SK-N-SH (cell line): ENCODE results near the gene SLC9C1. TPM values are rescaled to one million over a fixed set of nuclear protein-coding genes. Genes with fewer than 3 reads are reported as not detected.
A peak's percentile ranks its signal among the peaks of the same experiment; 100 is the strongest.
"Not testable (repeated sequence)": the region's sequence is repeated elsewhere in the genome, so short reads cannot be mapped to it uniquely, and the experiment has no call there.

Experiments used
- CTCF ChIA-PET: fragments of 300-600, 350-600 bp; formaldehyde crosslinking; extraction: SDS; loops from one replicate; lab custom pipeline; 2021; lab: Yijun Ruan, JAX
- POLR2A ChIA-PET: fragments of 350-600 bp; sonication (Branson Sonifier 250); formaldehyde crosslinking; extraction: SDS; loops from one replicate; lab custom pipeline; 2020; ENCODE audit warnings: antibody characterized with exemption, inconsistent platforms; lab: Yijun Ruan, JAX
- DNase-seq: peaks from one replicate; pipeline ENCODE4 v3.0.0; 2012
- H2AFZ ChIP-seq: fragments of 200-600 bp; sonication (generic); 2 replicates; pipeline ENCODE4 v1.8.1; 2016; ENCODE audit warnings: antibody characterized with exemption, mild to moderate bottlenecking, low read depth
- H3F3A ChIP-seq: fragments of 200-600 bp; sonication (generic); replicated peaks from 2 replicates; pipeline ENCODE3; 2016; ENCODE audit warnings: antibody characterized with exemption, mild to moderate bottlenecking; ENCODE audit not compliant: insufficient read depth
- H3K27ac ChIP-seq, 2 experiments: fragments of 200-500 bp in 1 of 2; fragments of 200-600 bp in 1 of 2; sonication (Bioruptor generic) in 1 of 2; sonication (generic), shearing (Covaris generic) in 1 of 2; 2 replicates each; pipeline versions ENCODE4 v1.5.1 to v1.6.1; 2014 to 2016; ENCODE audit warnings: low read depth in 2 of 2, inconsistent platforms in 1 of 2, low read length in 1 of 2, mild to moderate bottlenecking in 1 of 2, mixed read lengths in 1 of 2
- H3K27me3 ChIP-seq: fragments of 200-600 bp; sonication (generic), shearing (Covaris generic); 2 replicates; pipeline ENCODE4 v1.6.1; 2016; ENCODE audit warnings: mixed run types; ENCODE audit not compliant: insufficient read depth
- H3K36me3 ChIP-seq, 2 experiments: fragments of 200-500 bp in 1 of 2; fragments of 200-600 bp in 1 of 2; sonication (Bioruptor generic) in 1 of 2; sonication (generic) in 1 of 2; replicated peaks in 1 of 2; 2 replicates each; pipeline versions ENCODE3 to v1.5.1; 2014 to 2016; ENCODE audit warnings: low read length in 1 of 2, mild to moderate bottlenecking in 1 of 2; ENCODE audit not compliant: insufficient read depth in 2 of 2, control insufficient read depth in 1 of 2
- H3K4me1 ChIP-seq, 2 experiments: fragments of 200-500 bp in 1 of 2; fragments of 200-600 bp in 1 of 2; sonication (Bioruptor generic) in 1 of 2; sonication (generic), shearing (Covaris generic) in 1 of 2; 2 replicates each; pipeline versions ENCODE4 v1.5.1 to v1.6.1; 2014 to 2016; ENCODE audit warnings: low read depth in 1 of 2, low read length in 1 of 2, mixed run types in 1 of 2; ENCODE audit not compliant: insufficient read depth in 2 of 2, control insufficient read depth in 1 of 2
- H3K4me2 ChIP-seq: fragments of 200-600 bp; sonication (generic), shearing (Covaris generic); 2 replicates; pipeline ENCODE4 v1.6.1; 2017; ENCODE audit warnings: mixed run types
- H3K4me3 ChIP-seq, 2 experiments: fragments of 200-500 bp in 1 of 2; fragments of 200-600 bp in 1 of 2; sonication (Bioruptor generic) in 1 of 2; sonication (generic), shearing (Covaris generic) in 1 of 2; 2 replicates each; pipeline versions ENCODE4 v1.5.1 to v1.8.1; 2014 to 2016; ENCODE audit warnings: low read depth in 2 of 2, inconsistent platforms in 1 of 2, low read length in 1 of 2, mild to moderate bottlenecking in 1 of 2, mixed read lengths in 1 of 2, moderate library complexity in 1 of 2
- H3K79me2 ChIP-seq: fragments of 200-600 bp; sonication (generic); 2 replicates; pipeline ENCODE4 v1.8.1; 2017; ENCODE audit warnings: mild to moderate bottlenecking; ENCODE audit not compliant: insufficient read depth
- H3K9ac ChIP-seq: fragments of 200-600 bp; sonication (generic); 2 replicates; pipeline ENCODE4 v1.6.1; 2017; ENCODE audit warnings: mixed run types
- H3K9me2 ChIP-seq: fragments of 200-600 bp; sonication (generic); 2 replicates; pipeline ENCODE4 v1.6.1; 2017; ENCODE audit warnings: mixed run types
- H3K9me3 ChIP-seq: fragments of 200-600 bp; sonication (generic); 2 replicates; pipeline ENCODE4 v1.6.1; 2017; ENCODE audit warnings: mixed run types, mild to moderate bottlenecking, moderate library complexity
- H4K20me1 ChIP-seq: fragments of 200-600 bp; sonication (generic); 2 replicates; pipeline ENCODE4 v1.6.1; 2017; ENCODE audit warnings: mild to moderate bottlenecking, mixed run types; ENCODE audit not compliant: insufficient read depth
- CHD2 ChIP-seq: fragments of 150-350 bp; IDR thresholded peaks from 2 replicates; pipeline ENCODE4 v1.6.1; 2018; ENCODE audit warnings: low read length; ENCODE audit not compliant: partially characterized antibody
- EZH2phosphoT487 ChIP-seq: fragments of 200-600 bp; sonication (generic); IDR thresholded peaks from 2 replicates; pipeline ENCODE4 v1.6.1; 2017; ENCODE audit warnings: low read depth, mixed run types, mild to moderate bottlenecking, antibody characterized with exemption, moderate library complexity, borderline replicate concordance
- FOXJ3 ChIP-seq: sonication (generic); formaldehyde crosslinking; IDR thresholded peaks from 2 replicates; pipeline ENCODE4 v1.5.1; 2020; ENCODE audit warnings: mild to moderate bottlenecking, missing genetic modification reagents
- FOXM1 ChIP-seq: IDR thresholded peaks from 2 replicates; pipeline ENCODE4 v1.4.0; 2012; ENCODE audit warnings: low read depth, mild to moderate bottlenecking
- JUND ChIP-seq: IDR thresholded peaks from 2 replicates; pipeline ENCODE4 v1.4.0; 2012
- MXI1 ChIP-seq: IDR thresholded peaks from 2 replicates; pipeline ENCODE4 v1.6.1; 2012; ENCODE audit warnings: mild to moderate bottlenecking, low read depth, low read length, improper control_type of control experiment
- NFIC ChIP-seq: IDR thresholded peaks from 2 replicates; pipeline ENCODE4 v1.4.0; 2012; ENCODE audit warnings: borderline replicate concordance
- RCOR1 ChIP-seq: fragments of 150-350 bp; IDR thresholded peaks from 2 replicates; pipeline ENCODE4 v1.6.1; 2017; ENCODE audit warnings: antibody characterized with exemption, low read length
- RFX5 ChIP-seq: IDR thresholded peaks from 2 replicates; pipeline ENCODE4 v1.6.1; 2012; ENCODE audit warnings: mild to moderate bottlenecking, improper control_type of control experiment, low read length
- SIN3A ChIP-seq: IDR thresholded peaks from 2 replicates; pipeline ENCODE4 v1.6.1; 2012; ENCODE audit warnings: low read depth, mild to moderate bottlenecking, low read length, moderate library complexity, borderline replicate concordance
- SMC3 ChIP-seq: IDR thresholded peaks from 2 replicates; pipeline ENCODE4 v1.6.1; 2012; ENCODE audit warnings: low read depth, low read length, improper control_type of control experiment
- TAF1 ChIP-seq: IDR thresholded peaks from 2 replicates; pipeline ENCODE4 v1.6.1; 2012; ENCODE audit warnings: low read depth, mild to moderate bottlenecking, low read length, moderate library complexity, borderline replicate concordance
- TEAD4 ChIP-seq: IDR thresholded peaks from 2 replicates; pipeline ENCODE4 v1.4.0; 2012; ENCODE audit warnings: mild to moderate bottlenecking, borderline replicate concordance; ENCODE audit not compliant: insufficient read depth
- YY1 ChIP-seq: IDR thresholded peaks from 2 replicates; pipeline ENCODE4 v1.4.0; 2012; ENCODE audit warnings: low read depth, mild to moderate bottlenecking
- WGBS: methylation state at CpG from one replicate; pipeline ENCODE4 v1.1.6; 2017; ENCODE audit warnings: low lambda C conversion rate; 5-methylcytosine and 5-hydroxymethylcytosine counted together
- polyA plus RNA-seq, 3 experiments: library from polyadenylated mRNA; depleted of rRNA; stranded (reverse); fragments of >200 nt; gene quantifications; 2 replicates each; pipeline ENCODE4 v1.2.3, GENCODE V29; 2012
- TF ChIP-seq, protein P1 (sequence below): fragments of 150-350 bp; IDR thresholded peaks from 2 replicates; pipeline ENCODE4 v1.6.1; 2016; ENCODE audit warnings: mild to moderate bottlenecking, low read depth, low read length
- TF ChIP-seq, protein P2 (sequence below): IDR thresholded peaks from 2 replicates; pipeline ENCODE4 v1.4.0; 2012; ENCODE audit warnings: low read depth
- TF ChIP-seq, protein P3 (sequence below): IDR thresholded peaks from 2 replicates; pipeline ENCODE4; 2012

The SLC9C1 gene
- polyA plus RNA-seq, 1 of the 3 experiments (the other 2 are of a cell fraction): not detected

DNA sequence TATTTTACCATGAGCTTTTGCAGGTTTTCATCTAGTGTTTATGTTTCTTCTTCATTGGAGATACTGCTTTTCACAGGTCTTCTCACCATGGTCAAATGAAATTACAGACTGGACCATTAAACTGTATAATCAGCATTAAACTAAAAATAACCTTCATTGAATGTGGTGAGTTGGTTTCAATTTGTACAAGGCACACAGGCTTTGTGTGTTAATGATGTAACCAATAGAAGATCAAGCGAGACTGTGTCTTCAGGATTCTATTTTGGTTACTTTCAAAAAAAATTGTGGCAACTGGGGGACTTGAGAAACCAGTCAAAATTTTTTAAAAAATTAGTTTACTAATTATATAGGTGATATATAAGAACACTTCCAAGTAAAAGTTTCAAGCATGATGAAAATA is 106.7 kb downstream of the SLC9C1 start:
- no peak for TF ChIP-seq EZH2phosphoT487
- no peak for TF ChIP-seq SMC3
- TF ChIP-seq, protein P1, sequence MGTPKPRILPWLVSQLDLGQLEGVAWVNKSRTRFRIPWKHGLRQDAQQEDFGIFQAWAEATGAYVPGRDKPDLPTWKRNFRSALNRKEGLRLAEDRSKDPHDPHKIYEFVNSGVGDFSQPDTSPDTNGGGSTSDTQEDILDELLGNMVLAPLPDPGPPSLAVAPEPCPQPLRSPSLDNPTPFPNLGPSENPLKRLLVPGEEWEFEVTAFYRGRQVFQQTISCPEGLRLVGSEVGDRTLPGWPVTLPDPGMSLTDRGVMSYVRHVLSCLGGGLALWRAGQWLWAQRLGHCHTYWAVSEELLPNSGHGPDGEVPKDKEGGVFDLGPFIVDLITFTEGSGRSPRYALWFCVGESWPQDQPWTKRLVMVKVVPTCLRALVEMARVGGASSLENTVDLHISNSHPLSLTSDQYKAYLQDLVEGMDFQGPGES: no peak
- no peak for TF ChIP-seq NFIC
- TF ChIP-seq TEAD4: no peak
- TF ChIP-seq JUND: no peak
- no peak for TF ChIP-seq CHD2
- TF ChIP-seq, protein P2, sequence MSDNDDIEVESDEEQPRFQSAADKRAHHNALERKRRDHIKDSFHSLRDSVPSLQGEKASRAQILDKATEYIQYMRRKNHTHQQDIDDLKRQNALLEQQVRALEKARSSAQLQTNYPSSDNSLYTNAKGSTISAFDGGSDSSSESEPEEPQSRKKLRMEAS: no peak
- TF ChIP-seq TAF1: no peak
- H3K27me3 ChIP-seq: no peaks in the 10 kb centered on the region
- H3K79me2 ChIP-seq: no peaks in the 10 kb centered on the region
- DNase-seq: no peak
- 57% methylated on average over 1 of the region's 1 CpG for WGBS
- H4K20me1 ChIP-seq: no peaks in the 10 kb centered on the region
- H3K4me3 ChIP-seq: no peak overlapping the region
- no peaks in the 10 kb centered on the region for H3K4me1 ChIP-seq
- no peaks in the 10 kb centered on the region; the same call in 1 of the 2 replicates for H3K9me3 ChIP-seq
- H3K4me2 ChIP-seq: no peak overlapping the region
- H3K27ac ChIP-seq: no peak overlapping the region
- ChIA-PET POLR2A (no interaction called here), CTCF (no interaction called here)
- H3K36me3 ChIP-seq: no peaks in the 10 kb centered on the region
- H3F3A ChIP-seq: no peaks in the 10 kb centered on the region
- H3K9me2 ChIP-seq: no peaks in the 10 kb centered on the region
- H3K9ac ChIP-seq: no peak overlapping the region
- H2AFZ ChIP-seq: no peak overlapping the region

DNA sequence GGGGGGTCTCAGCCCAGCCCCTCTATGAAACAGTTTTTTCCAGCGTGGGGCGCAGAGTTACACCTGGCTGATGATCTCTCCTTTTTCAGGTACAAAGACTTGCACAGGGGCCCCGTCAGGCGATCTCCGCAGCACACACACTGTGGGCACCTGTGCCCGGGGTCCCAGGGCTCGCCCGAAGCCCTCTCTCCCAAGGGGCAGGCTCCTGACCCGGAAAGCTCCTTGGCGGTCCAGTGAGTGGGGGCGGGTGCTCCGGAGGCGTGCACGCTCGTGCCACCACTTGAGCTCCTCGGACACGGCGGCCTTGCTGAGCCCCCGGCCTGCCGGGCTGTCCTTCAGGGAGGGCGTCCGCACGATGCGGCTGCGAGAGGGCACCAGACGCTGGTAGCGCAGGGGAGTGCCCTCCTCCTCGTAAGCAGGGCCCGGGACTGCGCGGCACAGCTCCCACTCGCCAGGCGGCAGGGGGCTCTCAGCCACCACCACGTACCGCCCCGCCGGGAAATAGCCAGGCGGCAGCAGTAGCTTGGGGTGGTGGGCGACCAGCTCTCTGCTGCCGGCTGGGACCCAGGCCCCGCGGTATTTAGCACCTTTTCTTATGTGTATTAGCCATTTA is 108.5 kb downstream of the SLC9C1 start:
- H3K9me3 ChIP-seq, H3F3A ChIP-seq, CTCF ChIA-PET, DNase-seq, H3K4me1 ChIP-seq, H3K27ac ChIP-seq, H4K20me1 ChIP-seq, H3K79me2 ChIP-seq, H3K9ac ChIP-seq, H3K36me3 ChIP-seq, H3K9me2 ChIP-seq, H3K27me3 ChIP-seq, POLR2A ChIA-PET: not testable (repeated sequence)
- peak overlapping the region; percentile 44; the same call in 1 of the 2 replicates for H3K4me2 ChIP-seq
- 0 out of 2 replicates have a peak overlapping the region, but pooled peaks have one; percentile 22 for H2AFZ ChIP-seq
- 0% methylated on average over 4 of the region's 42 CpGs for WGBS
- peak overlapping the region in 1 of 2 experiments; percentile 28; a peak in 1 of 4 replicates for H3K4me3 ChIP-seq

DNA sequence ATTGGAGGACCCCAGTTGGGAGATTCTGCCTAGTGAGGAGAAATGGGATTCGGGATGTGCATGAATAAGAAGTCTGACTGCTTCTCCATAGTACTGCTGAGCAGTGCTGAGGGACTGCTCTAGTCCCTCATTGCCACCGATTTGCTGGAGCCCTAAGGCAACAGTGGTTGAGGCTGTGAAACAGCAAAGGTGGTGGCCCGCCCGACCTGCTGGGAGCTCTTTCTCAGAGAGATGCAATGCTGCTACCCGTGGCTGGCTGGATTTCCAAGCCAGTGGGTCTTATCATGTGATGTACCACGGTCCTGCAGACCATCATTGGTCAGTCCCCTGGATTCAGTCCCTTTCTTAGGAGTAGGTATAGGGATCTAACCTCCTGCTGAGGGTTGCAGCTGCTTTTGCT is 118.4 kb downstream of the SLC9C1 start:
- no peaks in the 10 kb centered on the region for H3K4me1 ChIP-seq
- H3K36me3 ChIP-seq: no peaks in the 10 kb centered on the region
- H2AFZ ChIP-seq: no peak overlapping the region
- no peaks in the 10 kb centered on the region for H3K9me2 ChIP-seq
- POLR2A ChIA-PET: no interaction called here
- CTCF ChIA-PET: interaction anchor here (1.1 kb wide), 1 partner anchor 369 kb away, joined by 3 read pairs; no protein-coding TSS in a partner anchor
- DNase-seq: no peak
- peaks cover 7% of the 10 kb centered on the region; the same call in 1 of the 2 replicates for H3K27me3 ChIP-seq
- H3K4me2 ChIP-seq: no peak overlapping the region
- H3K79me2 ChIP-seq: no peaks in the 10 kb centered on the region
- no peak overlapping the region for H3K9ac ChIP-seq
- H3K27ac ChIP-seq: no peak overlapping the region
- TF ChIP-seq YY1 (no peak), JUND (no peak), NFIC (no peak), RFX5 (no peak), FOXM1 (no peak), FOXJ3 (CRISPR knock-in tag) (no peak), RCOR1 (no peak), MXI1 (no peak), SIN3A (no peak)
- TF ChIP-seq, protein P3, sequence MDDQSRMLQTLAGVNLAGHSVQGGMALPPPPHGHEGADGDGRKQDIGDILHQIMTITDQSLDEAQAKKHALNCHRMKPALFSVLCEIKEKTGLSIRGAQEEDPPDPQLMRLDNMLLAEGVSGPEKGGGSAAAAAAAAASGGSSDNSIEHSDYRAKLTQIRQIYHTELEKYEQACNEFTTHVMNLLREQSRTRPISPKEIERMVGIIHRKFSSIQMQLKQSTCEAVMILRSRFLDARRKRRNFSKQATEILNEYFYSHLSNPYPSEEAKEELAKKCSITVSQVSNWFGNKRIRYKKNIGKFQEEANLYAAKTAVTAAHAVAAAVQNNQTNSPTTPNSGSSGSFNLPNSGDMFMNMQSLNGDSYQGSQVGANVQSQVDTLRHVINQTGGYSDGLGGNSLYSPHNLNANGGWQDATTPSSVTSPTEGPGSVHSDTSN: no peak
- TF ChIP-seq, protein P2: no peak
- TF ChIP-seq, protein P1: no peak
- 2% methylated on average over 5 of the region's 6 CpGs for WGBS
- H3K9me3 ChIP-seq: no peaks in the 10 kb centered on the region
- H3K4me3 ChIP-seq: no peak overlapping the region
- H3F3A ChIP-seq: no peaks in the 10 kb centered on the region
- H4K20me1 ChIP-seq: no peaks in the 10 kb centered on the region
